22Rv1 (cell line): Measurements from ENCODE around the gene SBF2.

Experiments used
- ZFX ChIP-seq: fragments of 450-650 bp; IDR thresholded peaks from 2 replicates; pipeline ENCODE4 v1.6.1; 2017; ENCODE audit warnings: antibody characterized with exemption, borderline replicate concordance
- TF ChIP-seq, protein P1 (sequence below): fragments of 450-650 bp; IDR thresholded peaks from 2 replicates; pipeline ENCODE4 v1.5.1; 2017; ENCODE audit warnings: mild to moderate bottlenecking

DNA sequence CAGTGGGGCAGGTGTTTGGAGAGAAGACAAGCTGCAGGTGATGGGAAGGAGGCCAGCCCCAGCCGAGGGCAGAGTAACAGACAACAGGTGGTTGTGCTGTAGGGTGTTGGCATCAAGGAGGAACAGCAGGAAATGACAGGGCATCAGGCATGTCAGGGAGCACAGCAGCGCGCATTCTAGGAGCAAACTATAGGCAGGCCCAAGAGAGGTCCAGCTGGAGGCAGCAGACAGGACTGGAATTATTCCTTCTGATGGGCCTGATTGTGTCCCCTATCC, 24.4 kb upstream of the SBF2 start:
- TF ChIP-seq, protein P1, sequence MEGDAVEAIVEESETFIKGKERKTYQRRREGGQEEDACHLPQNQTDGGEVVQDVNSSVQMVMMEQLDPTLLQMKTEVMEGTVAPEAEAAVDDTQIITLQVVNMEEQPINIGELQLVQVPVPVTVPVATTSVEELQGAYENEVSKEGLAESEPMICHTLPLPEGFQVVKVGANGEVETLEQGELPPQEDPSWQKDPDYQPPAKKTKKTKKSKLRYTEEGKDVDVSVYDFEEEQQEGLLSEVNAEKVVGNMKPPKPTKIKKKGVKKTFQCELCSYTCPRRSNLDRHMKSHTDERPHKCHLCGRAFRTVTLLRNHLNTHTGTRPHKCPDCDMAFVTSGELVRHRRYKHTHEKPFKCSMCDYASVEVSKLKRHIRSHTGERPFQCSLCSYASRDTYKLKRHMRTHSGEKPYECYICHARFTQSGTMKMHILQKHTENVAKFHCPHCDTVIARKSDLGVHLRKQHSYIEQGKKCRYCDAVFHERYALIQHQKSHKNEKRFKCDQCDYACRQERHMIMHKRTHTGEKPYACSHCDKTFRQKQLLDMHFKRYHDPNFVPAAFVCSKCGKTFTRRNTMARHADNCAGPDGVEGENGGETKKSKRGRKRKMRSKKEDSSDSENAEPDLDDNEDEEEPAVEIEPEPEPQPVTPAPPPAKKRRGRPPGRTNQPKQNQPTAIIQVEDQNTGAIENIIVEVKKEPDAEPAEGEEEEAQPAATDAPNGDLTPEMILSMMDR, result no peak
- TF ChIP-seq ZFX, result no peak
